ENCODE measurements around the gene NCAM2. TPM values are rescaled to one million over a fixed set of nuclear protein-coding genes. Genes with fewer than 3 reads are reported as not detected.

Gene NCAM2
- total and polyA plus RNA-seq, 2 experiments from 2014 or later, result 0.36 to 0.83 TPM

DNA sequence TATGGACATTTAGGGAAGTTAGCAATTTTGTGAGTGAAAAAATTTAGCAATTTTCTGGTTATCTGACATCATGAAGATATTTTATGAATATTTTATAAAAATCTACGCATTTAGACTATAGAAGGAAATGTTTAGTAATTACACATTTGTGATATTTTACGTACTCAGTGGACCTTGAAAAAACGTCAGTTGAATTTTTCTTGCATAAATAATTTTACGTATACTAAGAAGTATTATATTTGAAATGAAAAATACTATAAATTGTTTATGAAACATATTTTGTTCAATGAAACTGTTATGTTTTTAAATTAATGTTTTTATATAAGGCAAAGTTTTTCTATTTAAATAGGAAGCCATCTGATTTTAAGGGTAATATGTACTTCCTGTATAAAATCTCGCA lies 462.8 kb downstream of the NCAM2 start (continued):
- TF ChIP-seq ZNF462 (CRISPR knock-in tag; IDR thresholded peaks at IDR 0.05), result no peak
- TF ChIP-seq STAT1 (IDR thresholded peaks at IDR 0.05; ENCODE audit: unreplicated experiment), result no peak

- DNase-seq (ENCODE audit: low spot score), result peak; percentile 4
- H3K36me3 ChIP-seq (ENCODE audit: insufficient read depth), result no peaks in the 10 kb centered on the region
- no peak overlapping the region for H3K4me3 ChIP-seq
- H3K27me3 Mint-ChIP-seq (ENCODE audit: insufficient read depth, low read depth, poor library complexity), result no peaks in the 10 kb centered on the region
- H3K79me2 ChIP-seq (replicated peaks; ENCODE audit: insufficient read depth), result no peaks in the 10 kb centered on the region
- no peak overlapping the region for H3K4me2 ChIP-seq
- H3K4me1 ChIP-seq (ENCODE audit: insufficient read depth), result no peaks in the 10 kb centered on the region
- no peaks in the 10 kb centered on the region for H3F3A ChIP-seq (replicated peaks; ENCODE audit: low read depth)
- no peak overlapping the region for H3K4me3 Mint-ChIP-seq
- no peaks in the 10 kb centered on the region for H3K9me3 Mint-ChIP-seq
- H3K27me3 ChIP-seq (ENCODE audit: insufficient read depth), result no peaks in the 10 kb centered on the region
- H3K27ac Mint-ChIP-seq, result no peak overlapping the region; the same call in 1 of the 2 replicates
- H3K27ac ChIP-seq (ENCODE audit: low read depth), result no peak overlapping the region
- peak; percentile 42; the same call in 2 of the 3 replicates for ATAC-seq
- peak overlapping the region; percentile 45; the same call in 1 of the 2 replicates for H2AFZ ChIP-seq
- no peaks in the 10 kb centered on the region for H3K36me3 Mint-ChIP-seq (ENCODE audit: low read depth)
- no peaks in the 10 kb centered on the region for H3K9me2 ChIP-seq (ENCODE audit: insufficient read depth)
- no peaks in the 10 kb centered on the region for H4K20me1 ChIP-seq (replicated peaks; ENCODE audit: insufficient read depth)
- H3K4me1 Mint-ChIP-seq, result peaks cover 2% of the 10 kb centered on the region; the same call in 1 of the 3 replicates
- no peak for TF ChIP-seq EZH2phosphoT487 (IDR thresholded peaks at IDR 0.05; ENCODE audit: unreplicated experiment)
- no peak for TF ChIP-seq STAT1 (IDR thresholded peaks at IDR 0.05; ENCODE audit: unreplicated experiment)
- TF ChIP-seq ZNF462 (CRISPR knock-in tag; IDR thresholded peaks at IDR 0.05), result no peak
- TF ChIP-seq REST (IDR thresholded peaks at IDR 0.05; ENCODE audit: unreplicated experiment), result no peak
Measured at GRCh38 chr21:21463456-21463855, 465.2 kb downstream of the NCAM2 start.

Data from GM23338 (cell line).